ENCODE results near the gene TCP10L.

GRCh38 chr21:32537569-32537881, 47.8 kb downstream of the TCP10L start:
- TF ChIP-seq CTCF (IDR thresholded peaks at IDR 0.05; ENCODE audit: low read depth, low read length, missing input control) (no peak), TAF1 (conservative IDR thresholded peaks at IDR 0.05) (no peak), RAD21 (IDR thresholded peaks at IDR 0.05) (no peak), GABPA (IDR thresholded peaks at IDR 0.05 in 1 of 2, conservative IDR thresholded peaks at IDR 0.05 in 1 of 2) (no peak), YY1 (IDR thresholded peaks at IDR 0.05) (no peak), EGR1 (IDR thresholded peaks at IDR 0.05; ENCODE audit: low read depth in 2 of 2) (no peak), JUND (IDR thresholded peaks at IDR 0.05) (no peak), SP1 (IDR thresholded peaks at IDR 0.05) (no peak), REST (IDR thresholded peaks at IDR 0.05) (no peak), NR2F2 (IDR thresholded peaks at IDR 0.05) (no peak), MAX (IDR thresholded peaks at IDR 0.05) (no peak), HNF4A (conservative IDR thresholded peaks at IDR 0.05) (no peak), ZBTB33 (IDR thresholded peaks at IDR 0.05) (no peak)
- TF ChIP-seq, protein P1, sequence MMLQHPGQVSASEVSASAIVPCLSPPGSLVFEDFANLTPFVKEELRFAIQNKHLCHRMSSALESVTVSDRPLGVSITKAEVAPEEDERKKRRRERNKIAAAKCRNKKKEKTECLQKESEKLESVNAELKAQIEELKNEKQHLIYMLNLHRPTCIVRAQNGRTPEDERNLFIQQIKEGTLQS (IDR thresholded peaks at IDR 0.05) = no peak
